Hematopoietic multipotent progenitor cell treated with erythropoietin and hydrocortisone succinate and interleukin-3 and kit ligand, for 6 days (in vitro differentiated cells): ENCODE data around the gene CACNB1.
"Not testable (repeated sequence)": the region's sequence is repeated elsewhere in the genome, so short reads cannot be mapped to it uniquely, and the experiment has no call there.

Experiments
- DNase-seq: peaks from one replicate; pipeline ENCODE4 v3.0.0-alpha.2; 2015

Gene CACNB1

DNA sequence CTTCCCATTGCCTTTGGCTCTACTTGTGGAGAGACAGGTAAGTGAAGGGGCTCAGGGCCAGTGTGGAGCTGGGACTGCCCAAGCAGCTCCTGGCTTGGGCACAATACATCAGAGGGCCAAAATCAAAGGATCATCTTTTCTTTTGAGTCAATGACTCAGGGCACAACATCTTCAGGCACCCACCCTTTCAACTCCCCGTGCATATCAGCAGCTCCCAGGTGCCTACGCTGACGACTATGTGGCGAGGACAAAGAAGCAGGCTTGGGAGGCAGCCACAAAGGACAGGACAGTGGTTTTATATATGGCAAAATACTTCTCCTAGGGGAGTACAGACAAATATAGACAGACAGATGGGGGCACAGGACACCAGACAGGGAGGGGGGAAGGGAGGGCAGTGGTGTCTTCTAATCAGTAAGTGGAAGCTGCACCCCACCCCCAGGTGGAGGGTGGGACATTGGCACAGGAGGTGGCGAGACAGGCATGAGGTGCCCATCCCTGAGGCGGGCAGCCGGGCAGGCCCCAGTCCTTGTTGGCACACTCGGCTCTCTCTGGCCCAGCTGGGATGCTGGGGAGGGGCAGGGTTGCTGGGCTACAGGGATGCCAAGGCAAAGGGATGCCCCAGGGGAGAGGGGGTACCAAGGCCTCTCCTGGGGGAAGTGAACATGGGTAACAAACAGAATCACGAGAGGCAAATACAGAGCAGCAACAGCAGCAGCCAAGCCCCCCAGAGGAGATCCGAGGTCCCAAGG, 23.8 kb downstream of the CACNB1 start:
- DNase-seq, result peak; percentile 54

DNA sequence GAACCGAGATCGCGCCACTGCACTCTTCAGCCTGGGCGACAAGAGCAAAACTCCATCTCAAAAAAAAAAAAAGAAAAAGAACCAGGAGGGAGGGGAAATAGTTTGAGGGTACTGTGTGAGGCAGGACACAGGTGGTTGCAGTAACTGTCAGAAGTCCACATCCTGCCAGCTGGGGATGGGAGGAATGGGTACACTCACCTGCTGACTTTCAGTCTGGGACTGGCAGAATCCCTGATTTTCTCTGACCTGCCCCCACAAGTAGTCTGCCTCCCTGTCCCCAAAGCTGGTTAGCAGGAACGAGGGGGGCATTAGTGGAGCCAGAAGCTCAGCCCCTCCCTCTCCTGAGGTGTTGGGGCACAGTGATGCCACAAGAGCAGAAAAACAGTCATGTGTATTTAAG, 24.4 kb downstream of the CACNB1 start:
- DNase-seq, result no peak

DNA sequence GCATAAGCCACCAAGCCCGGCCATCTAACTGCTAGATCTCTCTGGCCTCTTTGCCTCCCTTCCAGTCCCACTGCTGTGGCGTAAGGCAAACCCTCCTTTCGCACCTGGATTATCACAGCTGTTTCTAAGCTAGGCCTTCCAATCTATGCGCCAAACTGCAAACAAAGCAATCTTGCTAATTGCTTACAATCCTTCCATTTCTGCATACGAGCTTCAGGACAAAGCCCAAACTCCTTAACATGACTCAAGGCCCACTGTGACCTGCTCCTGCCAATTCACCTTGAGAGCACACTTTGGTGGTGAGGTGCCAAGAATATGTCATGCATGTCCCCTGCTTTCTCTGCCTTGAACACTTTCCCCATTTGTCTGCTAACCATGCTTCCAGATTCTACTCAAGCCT, 25.5 kb downstream of the CACNB1 start:
- no peak for DNase-seq

DNA sequence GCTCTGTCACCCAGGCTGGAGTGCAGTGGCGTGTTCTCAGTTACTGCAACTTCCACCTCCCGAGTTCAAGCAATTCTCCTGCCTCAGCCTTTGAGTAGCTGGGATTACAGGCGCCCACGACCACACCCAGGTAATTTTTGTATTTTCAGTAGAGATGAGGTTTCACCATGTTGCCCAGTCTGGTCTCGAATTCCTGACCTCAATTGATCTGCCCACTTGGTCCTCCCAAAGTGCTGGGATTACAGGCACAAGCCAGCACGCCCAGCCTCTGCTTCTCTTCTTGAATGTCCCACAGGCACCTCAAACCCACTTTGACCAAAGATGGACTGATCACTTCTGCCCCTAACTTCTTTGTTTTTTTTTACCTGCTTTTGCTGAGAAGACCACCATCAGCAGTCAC, 26.9 kb downstream of the CACNB1 start:
- no peak for DNase-seq

DNA sequence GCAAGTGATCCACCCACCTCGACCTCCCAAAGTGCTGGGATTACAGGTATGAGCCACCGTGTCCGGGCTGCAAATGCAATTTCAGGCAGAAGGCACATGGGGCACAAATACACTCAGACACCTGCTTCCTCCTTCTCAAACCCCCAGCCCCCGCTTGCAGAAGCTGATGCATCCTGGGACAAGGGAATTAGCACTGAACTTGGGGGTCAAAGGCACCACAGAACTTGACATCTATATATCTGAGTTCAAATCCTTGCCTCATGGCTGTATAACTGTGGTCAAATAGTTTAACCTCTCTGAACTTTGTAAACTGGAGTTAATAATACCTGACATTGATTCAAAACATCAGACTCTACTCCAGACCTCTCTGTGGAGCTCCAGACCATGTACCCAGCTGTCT, 27.4 kb downstream of the CACNB1 start:
- no peak for DNase-seq

DNA sequence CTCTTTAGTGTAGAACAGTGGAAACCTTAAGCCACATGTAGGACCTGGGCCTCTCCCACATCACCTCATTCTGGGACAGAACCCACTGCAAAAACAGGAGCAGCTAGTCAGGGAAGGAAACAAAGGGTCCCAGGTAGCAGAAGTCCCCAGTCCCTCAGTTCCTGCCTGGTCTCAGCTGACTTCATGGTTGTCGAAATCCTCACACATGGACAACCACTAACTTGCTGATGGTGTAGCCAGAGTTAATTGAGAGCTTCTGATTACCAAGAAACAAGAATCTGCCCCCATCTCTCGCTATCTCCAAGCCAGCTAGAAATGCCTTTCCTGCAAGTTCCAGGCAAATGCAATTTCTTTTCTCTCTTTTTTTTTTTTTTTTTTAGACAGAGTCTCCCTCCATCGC, 28.0 kb downstream of the CACNB1 start:
- no peak for DNase-seq

DNA sequence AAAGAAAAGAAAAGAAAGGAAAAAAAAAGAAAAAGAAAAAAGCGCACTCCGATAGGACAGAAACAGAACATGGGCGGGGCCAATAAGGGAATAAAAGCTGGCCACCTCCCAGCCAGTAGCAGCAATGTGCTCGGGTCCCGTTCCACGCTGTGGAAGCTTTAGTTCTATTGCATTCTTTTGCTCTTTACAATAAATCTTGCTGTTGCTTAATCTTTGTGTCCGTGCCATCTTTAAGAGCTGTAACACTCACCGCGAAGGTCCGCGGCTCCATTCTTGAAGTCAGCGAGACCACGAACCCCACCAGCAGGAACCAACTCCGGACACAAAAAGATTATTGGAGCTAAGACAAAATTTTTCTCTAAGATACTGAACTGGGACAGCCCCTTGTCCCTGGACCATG, 28.4 kb downstream of the CACNB1 start:
- DNase-seq, result no peak

DNA sequence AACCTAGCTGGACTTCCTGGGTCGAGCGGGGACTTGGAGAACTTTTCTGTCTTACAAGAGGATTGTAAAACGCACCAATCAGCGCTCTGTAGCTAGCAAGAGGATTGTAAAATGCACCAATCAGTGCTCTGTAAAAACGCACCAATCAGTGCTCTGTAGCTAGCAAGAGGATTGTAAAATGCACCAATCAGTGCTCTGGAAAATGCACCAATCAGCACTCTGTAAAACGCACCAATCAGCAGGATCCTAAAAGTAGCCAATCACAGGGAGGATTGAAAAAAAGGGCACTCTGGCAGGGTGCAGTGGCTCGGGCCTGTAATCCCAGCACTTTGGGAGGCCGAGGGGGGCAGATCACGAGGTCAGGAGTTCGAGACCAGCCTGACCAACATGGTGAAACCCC, 29.0 kb downstream of the CACNB1 start:
- DNase-seq, result not testable (repeated sequence)

DNA sequence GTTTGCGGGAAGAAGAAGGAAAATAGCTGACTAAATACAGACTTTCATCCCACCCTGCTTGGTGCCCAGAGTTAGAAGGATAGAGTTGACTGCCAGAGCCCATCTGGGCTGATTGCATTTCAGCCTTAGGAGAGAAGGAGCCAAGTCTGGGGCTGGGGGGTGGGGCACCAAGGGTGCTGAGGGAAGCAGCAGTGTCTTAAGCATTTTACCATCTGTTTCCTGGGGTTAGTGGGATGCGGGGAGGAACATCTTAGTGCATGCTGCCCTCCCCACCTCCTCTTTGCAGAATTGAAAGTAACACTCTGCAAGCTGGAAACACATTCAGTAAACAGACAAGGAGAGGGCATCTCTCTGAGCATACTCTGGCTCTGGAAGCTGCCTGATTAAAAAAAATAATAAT, 30.0 kb downstream of the CACNB1 start:
- DNase-seq, result peak; percentile 58

DNA sequence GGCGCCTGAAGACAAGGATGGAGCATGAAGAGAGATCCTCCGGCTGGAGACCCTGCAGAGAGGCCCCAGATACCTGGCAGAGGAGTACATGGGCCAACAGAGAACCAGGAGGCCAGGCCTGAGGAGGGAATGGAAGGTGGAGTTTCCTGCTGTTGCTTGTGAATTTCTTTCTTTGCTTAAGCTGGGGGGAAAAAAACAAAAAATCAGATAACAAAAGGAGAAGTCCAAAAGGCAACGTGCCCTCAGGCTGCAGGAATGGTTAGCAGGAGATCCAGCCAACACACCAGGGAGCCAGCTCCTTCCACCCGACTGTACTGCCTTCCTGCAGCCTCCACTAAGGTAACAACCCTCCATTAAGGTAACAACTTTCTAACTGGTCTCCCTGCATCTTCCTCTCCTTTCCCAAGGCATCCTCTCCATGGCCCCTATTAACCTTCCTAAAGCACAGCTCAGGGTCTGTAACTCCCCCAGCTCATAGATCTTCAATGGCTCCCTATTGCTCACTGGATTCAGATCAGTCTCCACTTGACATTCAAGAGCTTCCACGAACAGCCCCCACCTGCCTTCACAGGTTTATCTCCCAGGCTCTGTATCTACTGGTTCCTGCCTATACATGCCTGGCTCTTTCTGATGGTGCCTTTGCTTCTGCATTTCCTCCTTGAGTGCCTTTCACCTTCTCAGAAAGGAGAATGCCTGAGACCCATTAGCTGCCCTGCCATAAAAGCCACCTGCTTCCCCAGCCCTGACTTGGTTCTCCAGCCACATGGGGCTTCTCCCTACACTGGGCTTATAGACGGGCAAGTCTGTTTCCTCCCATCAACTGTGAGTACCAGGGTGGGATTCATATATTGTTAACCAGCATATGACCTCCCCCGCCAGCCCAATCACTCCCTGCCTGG, 30.8 kb downstream of the CACNB1 start:
- DNase-seq, result no peak

DNA sequence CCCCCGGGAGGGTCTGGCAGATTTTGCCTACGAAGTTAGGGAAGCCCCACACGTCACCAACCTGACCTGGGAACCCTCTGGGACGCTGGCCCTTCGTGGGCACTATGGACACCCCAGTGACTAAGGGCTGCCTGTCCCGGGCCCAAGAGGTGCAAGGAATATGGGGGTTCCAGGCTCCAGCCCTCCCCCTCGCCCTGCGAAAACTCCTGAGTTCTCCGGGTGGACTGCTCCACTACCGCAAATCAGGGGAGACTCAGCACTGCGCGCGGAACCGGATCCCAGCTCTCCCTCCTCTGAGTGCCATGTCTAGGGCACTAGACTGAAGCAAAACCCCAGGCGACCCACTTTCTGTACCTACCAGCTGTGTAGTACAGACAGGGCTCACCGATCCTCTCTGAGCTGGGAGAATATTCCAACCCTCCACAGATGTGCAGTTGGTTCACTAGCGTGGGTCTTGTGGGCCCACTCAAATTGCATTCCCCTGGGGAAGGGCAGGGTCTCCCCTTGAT, 31.6 kb downstream of the CACNB1 start, which contains the start of gene ARL5C:
TSS of gene ARL5C (minus strand) at position 321 of the 509 bp plus-strand sequence. CDS start 401 bp downstream, outside the sequence.
- no peak for DNase-seq

DNA sequence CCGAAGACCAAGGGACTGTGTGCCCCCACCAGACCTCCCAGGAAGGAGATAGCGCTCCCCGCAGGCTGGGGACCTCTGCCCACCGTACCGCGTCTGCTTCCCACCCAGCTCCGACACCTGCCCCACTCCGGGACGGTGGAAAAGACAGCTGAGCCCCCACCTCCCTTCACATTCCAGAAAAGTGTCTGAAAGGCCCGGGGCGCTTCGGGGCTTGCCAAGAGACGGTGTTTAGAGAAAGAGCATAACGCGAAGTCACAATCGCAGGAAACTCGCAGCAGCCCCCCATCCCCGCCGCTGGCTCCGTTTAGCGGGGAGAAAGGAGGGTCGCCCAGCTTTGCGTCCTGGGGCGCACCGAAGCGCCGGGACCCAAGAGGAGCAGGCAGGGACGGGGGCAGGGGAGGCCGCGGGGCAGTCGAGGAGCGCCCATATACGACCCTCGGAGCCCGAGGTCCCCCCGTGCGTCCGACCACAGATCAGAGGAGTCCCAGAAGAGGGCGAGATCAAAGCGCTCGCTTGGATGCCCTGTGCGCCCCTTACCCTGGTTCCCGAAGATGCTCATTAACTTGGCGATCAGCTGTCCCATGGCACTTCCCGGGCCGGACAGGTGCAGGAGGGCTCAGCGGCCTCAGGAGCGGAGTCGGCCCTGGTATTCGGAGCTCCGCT, 32.2 kb downstream of the CACNB1 start:
- no peak for DNase-seq

DNA sequence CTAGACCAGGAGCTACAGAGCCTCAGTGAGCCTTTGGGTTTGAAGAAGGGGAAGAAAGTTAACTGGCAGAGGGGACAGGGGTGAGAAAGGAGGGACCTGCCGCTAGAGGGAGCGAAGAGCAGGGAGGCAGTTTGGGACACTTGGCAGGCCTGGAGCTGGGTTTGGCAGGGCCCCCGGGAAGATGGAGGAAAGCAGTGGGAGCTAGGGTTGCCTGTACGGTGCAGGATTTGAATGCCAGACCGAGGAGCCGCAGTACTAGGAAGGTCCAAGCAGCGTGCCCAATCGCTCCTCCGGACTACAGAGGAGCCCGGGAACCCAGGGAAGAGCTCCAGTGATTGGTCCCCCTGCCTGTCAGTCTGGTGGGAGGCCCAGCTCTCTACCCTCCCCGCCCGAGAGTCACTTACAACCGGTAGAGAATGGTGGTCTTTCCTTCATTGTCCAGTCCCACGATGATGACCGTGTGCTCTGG, 32.8 kb downstream of the CACNB1 start:
- peak; percentile 92 for DNase-seq

DNA sequence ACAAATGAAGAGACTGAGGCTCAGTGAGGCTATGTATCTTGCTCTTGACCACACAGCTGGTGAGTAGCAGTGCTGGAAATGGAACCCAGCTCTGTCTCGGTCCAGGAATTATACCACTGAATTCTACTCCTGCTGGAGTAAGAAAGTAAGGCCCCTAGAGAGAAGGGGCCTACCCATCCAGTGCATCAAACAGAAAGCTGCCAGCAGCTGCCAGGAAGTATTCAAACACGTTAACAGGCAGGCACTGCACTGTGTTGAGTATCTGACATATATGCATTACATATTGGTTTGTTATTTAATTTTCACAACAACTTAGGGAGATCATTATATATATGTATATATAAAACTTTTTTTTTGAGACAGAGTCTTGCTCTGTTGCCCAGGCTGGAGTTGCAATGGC, 35.5 kb downstream of the CACNB1 start:
- no peak for DNase-seq

DNA sequence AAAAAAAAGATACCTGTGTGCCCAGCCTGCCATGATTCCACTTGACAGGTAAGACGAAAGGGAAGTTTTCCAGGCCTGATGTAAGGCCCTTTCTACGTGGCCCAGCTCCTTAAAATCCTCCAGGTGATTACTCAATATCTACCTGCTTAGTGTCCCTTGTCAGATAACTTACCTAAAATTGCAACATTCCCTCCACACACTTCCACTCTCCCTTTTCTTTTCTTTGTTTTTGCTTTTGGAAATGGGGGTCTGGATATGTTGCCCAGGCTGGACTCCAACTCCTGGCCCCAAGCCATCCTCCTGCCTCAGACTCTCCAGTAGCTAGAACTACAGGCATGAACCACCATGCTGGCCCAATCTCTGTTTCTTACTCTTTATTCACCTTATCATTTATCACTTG, 38.8 kb downstream of the CACNB1 start:
- no peak for DNase-seq

DNA sequence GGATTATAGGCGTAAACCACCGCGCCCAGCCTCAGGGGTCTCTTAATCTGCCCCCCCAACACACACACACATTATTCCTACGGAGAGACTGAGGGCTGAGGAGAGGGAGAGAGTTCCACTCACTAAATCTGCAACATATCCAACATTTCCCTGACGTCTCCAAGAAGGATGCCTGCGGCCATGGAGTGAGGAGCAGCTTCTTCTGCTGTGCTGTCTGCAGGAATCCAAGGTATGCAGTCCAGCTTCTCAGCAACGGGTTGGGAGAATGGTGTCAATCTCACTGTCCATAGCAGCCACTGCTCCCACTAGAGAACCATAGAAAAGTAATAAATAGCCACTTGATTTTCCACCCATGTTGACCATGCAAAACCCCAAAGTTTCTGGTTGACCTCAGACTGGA, 41.0 kb downstream of the CACNB1 start:
- no peak for DNase-seq

DNA sequence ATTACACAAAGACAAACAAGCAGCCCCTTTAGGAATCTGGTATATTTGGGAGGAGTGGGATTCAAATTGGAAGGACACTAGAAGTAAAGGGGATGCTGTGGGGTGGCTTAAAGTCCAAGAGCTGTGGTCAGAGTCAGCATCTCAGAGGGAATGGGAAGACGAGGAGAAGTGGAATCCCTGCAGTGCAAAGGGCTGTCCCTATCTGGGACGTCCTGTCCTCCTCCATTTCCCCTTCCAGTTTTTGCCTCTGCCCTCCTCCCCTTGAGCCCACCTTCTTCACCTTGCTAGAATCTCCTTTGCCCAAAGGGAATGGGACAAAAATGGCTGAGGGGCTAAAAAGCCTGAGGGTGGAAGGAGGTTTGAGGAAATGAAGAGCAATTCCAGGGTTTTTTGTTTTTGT, 41.8 kb downstream of the CACNB1 start:
- DNase-seq, result no peak

DNA sequence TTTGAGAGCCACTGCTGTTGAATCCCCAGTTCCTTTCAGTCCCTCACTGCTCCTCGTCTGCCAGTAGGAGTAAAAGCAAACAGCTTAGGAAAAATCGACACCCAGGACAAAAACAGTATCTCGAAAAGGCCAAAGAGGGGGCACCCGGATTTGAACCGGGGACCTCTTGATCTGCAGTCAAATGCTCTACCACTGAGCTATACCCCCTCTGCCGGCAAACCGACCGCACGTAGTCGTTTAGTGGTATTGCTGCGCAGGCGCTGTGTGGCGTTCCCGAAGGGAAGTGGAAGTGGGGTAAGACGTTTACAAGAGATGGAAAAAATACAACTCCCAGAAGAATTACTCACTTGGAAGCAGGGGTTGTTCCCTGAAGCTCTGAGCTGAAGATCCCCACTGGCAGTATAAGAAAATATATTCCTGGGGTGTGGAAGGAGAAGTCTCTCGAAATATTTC, 43.8 kb downstream of the CACNB1 start:
- DNase-seq, result peak; percentile 84

DNA sequence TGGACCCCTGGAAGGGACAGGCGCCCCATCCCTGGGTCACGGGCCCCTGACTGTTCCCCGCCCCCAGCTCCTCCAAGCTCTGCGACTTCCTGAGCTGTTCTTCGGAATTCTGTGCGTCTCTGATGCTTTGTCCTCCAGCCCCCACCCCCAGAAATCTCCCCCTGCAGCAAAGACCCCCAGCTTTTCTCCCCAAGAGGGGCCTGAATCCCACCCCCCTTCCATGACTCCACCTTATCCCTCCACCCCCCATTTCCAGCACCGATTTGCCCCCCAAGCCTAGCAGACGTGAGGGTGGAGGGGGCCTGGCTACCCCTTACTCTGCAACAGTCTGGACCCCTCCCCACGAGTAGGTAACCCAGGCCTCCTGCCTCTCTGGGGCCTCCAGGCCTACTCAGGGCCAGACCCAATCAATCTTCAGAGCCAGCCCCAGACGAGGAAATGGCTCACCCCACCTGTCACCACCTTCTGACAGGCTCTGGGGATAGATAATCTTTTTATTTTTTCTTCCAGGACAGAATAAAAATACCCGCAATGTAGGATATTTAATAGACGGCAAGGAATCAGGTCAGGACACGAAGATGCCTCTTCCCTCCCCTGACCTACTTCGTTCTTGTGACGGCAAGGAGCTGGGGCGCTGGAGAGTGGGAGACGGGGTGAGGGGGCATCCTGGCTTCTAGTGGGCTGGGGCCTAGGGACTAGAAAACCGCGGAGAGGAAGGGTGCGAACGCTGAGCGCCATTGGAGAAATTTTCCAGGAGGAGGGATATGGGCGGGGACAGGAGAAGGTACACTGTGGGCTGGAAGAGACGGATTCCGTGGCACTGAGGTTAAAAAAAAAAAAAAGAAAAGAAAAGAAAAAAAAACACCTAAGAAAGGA, 45.3 kb downstream of the CACNB1 start:
- DNase-seq, result no peak

DNA sequence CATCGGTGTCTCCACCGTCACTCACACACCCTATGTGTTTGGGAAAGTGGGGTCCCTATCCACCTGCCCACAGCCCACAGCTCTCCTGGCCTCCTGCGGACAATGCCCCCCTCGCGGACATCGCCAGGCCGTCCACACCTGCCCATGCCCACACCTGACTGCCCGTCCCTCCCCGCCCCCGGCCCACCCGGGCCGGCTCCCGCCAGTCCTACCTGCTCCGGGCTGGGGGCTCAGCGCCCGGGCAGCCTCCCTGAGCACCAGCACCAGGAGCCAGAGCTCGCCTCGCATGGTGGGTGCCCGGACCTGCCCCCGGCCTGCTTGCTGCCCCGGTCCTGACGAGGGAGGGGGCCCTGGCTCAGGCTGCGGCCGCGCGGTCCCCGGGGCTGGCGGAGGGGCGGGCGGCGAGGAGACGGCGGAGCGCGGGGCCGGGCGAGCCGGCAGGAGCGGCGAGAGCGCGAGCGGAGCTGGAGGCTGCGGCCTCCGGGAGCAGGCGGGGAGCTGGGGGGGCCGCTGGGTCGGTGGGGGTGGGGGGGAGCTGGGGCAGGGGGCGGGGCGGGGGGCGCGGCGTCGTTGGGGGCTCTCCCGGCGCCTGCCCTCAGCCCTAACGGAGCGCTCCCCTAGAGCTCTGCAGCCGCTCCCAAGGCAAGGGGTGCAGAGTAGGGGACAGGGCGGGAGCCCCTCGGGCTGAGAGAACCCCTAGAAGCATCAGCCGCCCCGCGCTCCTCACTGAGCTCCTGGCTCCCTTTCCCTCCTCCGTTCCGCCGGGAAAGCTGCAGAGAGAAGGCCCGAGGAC, 46.1 kb downstream of the CACNB1 start, which contains the start of gene PLXDC1:
TSS of gene PLXDC1 (minus strand) at position 488 of the 793 bp plus-strand sequence. CDS start at position 288, 200 bp downstream.
- DNase-seq, result no peak

DNA sequence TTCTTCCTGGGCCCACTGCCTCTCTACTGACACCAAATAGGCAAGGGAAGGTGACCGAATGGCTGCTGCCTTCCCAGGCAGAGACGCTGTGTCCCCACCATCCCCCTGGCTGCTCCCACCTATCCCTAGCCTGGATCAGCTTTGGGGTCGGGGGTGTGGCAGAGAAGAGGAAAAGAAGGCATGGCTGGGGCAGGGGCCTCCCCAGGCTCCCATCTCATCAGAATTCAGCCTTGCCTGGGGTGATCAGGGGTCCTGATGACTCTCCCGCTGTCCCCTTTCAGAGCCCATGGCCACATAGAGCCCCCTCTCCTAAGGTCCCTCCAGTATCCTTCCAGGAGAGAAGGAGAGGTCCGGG, 46.7 kb downstream of the CACNB1 start:
- no peak for DNase-seq
